ENCODE results near the gene OR51B5.
"Not testable (repeated sequence)": the region's sequence is repeated elsewhere in the genome, so short reads cannot be mapped to it uniquely, and the experiment has no call there.

Gene OR51B5

DNA sequence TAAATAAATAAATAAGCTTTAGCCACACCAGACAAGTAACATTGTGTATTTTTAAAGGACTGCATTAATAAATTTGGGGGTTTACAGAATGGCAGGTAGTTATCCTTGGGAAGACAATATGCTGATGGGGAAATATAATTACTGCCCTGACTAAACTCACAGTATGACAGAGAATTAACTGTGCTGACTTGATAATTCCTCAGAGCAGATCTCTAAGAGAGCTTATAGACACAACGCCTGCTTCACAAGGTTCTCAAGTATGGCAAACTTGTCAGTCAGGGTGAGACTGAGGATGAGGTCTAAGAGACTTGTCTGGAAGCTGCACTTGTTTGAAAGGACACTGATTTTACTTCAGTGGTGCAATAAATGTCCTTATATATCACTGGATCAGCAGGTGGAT is 44.9 kb downstream of the OR51B5 start:
- Histone ChIP-seq H3K36me3 (ENCODE audit: control insufficient read depth, insufficient read depth, low read length) (no peaks in the 10 kb centered on the region), H3K27me3 (ENCODE audit: control insufficient read depth, insufficient read depth, low read length) (no peaks in the 10 kb centered on the region), H3K9me3 (ENCODE audit: control insufficient read depth, insufficient read depth, low read length) (no peaks in the 10 kb centered on the region), H3K4me1 (ENCODE audit: control insufficient read depth, insufficient read depth, low read length) (no peaks in the 10 kb centered on the region), H3K4me3 (ENCODE audit: low read length) (no peak overlapping the region), H3K27ac (ENCODE audit: low read length) (no peak overlapping the region)
- WGBS (ENCODE audit: insufficient coverage, insufficient read length): no CpG with 5 or more reads among the region's 1 CpG
- DNase-seq (ENCODE audit: low read depth, low spot score): no peak

DNA sequence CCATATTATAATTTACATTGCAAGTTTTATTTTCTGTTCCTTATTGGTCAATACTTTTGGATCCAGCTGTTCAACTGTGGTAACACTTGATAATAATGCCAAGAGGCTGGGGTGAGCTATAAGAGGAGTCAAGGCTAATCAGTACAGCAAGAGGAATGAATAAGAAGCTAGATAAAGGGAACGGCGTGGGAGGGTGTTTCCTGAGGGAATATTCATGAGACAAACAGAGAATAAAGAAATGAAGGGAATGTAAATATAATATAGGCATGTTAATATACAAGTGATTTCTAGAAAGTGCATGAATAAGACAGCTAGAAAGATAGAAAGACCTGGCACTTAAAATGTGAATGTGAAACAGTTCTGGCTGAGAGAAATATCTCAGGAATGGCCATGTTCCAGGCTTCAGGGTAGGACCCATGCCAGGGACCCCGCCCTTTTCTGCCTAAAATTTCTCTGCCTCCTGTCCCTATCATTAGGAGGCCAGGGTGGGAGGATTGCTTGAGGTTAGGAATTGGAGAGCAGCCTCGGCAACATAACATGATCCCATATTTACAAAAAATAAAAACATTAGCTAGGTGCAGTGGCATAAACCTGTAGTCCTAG is 45.5 kb downstream of the OR51B5 start:
- Histone ChIP-seq H3K27me3 (ENCODE audit: control insufficient read depth, insufficient read depth, low read length) (no peaks in the 10 kb centered on the region), H3K4me3 (ENCODE audit: low read length) (no peak overlapping the region), H3K36me3 (ENCODE audit: control insufficient read depth, insufficient read depth, low read length) (no peaks in the 10 kb centered on the region), H3K27ac (ENCODE audit: low read length) (no peak overlapping the region), H3K9me3 (ENCODE audit: control insufficient read depth, insufficient read depth, low read length) (no peaks in the 10 kb centered on the region), H3K4me1 (ENCODE audit: control insufficient read depth, insufficient read depth, low read length) (no peaks in the 10 kb centered on the region)
- 100% methylated on average over 2 of the region's 4 CpGs for WGBS (ENCODE audit: insufficient coverage, insufficient read length)
- DNase-seq (ENCODE audit: low read depth, low spot score): no peak

DNA sequence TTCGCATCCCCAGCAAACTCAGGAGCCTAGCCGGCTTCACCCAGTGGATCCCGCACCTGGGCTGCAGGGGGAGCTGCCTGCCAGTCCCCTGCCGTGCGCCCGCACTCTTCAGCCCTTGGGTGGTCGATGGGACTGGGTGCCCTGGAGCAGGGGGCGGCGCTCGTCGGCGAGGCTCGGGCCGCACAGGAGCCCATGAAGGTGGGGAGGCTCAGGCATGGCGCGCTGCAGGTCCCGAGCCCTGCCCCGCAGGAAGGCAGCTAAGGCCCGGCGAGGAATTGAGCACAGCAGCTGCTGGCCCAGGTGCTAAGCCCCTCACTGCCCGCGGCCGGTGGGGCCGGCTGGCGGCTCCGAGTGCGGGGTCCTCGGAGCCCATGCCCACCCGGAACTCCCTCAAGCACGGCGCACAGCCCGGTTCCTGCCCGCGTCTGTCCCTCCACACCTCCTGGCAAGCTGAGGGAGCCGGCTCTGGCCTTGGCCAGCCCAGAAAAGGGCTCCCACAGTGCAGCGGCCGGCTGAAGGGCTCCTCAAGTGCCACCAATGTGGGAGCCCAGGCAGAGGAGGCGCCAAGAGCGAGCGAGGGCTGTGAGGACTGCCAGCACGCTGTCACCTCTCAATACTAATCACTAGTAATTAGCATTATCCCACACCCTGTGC is 48.9 kb downstream of the OR51B5 start:
- H3K27me3 ChIP-seq (ENCODE audit: control insufficient read depth, insufficient read depth, low read length); DNase-seq (ENCODE audit: low read depth, low spot score); H3K27ac ChIP-seq (ENCODE audit: low read length); H3K4me1 ChIP-seq (ENCODE audit: control insufficient read depth, insufficient read depth, low read length); H3K36me3 ChIP-seq (ENCODE audit: control insufficient read depth, insufficient read depth, low read length); H3K4me3 ChIP-seq (ENCODE audit: low read length); H3K9me3 ChIP-seq (ENCODE audit: control insufficient read depth, insufficient read depth, low read length): not testable (repeated sequence)
- WGBS (ENCODE audit: insufficient coverage, insufficient read length): no CpG with 5 or more reads among the region's 41 CpGs

DNA sequence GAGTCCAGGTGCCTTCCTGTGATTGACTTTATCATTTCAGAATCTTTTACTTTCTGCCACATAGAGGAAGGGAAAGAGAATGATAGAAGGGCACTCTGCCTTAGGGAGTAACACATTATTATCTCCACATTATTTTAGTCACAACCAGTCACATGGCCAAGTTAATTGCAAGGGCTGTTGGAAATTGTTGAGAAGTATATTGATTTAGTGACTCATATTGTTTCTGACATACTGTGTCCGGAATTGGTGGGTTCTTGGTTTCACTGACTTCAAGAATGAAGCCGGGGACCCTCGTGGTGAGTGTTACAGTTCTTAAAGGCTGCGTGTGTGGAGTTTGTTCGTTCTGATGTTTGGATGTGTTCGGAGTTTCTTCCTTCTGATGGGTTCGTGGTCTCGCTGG is 50.3 kb downstream of the OR51B5 start:
- H3K4me1 ChIP-seq (ENCODE audit: control insufficient read depth, insufficient read depth, low read length): no peaks in the 10 kb centered on the region
- no peak overlapping the region for H3K27ac ChIP-seq (ENCODE audit: low read length)
- no CpG with 5 or more reads among the region's 8 CpGs for WGBS (ENCODE audit: insufficient coverage, insufficient read length)
- H3K4me3 ChIP-seq (ENCODE audit: low read length): no peak overlapping the region
- H3K36me3 ChIP-seq (ENCODE audit: control insufficient read depth, insufficient read depth, low read length): no peaks in the 10 kb centered on the region
- H3K27me3 ChIP-seq (ENCODE audit: control insufficient read depth, insufficient read depth, low read length): no peaks in the 10 kb centered on the region
- no peak for DNase-seq (ENCODE audit: low read depth, low spot score)
- no peaks in the 10 kb centered on the region for H3K9me3 ChIP-seq (ENCODE audit: control insufficient read depth, insufficient read depth, low read length)
